Heart left ventricle (tissue), 13 donors: ENCODE results near the gene IL1B.

Experiments
- POLR2A ChIP-seq, 2 donors: fragments of 450-650 bp; IDR thresholded peaks; one replicate each; pipeline ENCODE4 v1.6.1; 2017; ENCODE audit warnings: antibody characterized with exemption in 2 of 2, mild to moderate bottlenecking in 2 of 2, moderate library complexity in 2 of 2
- TF ChIP-seq, protein P1 (sequence below), 12 donors: fragments of 200-600 bp; sonication (generic) in 4 of 12; IDR thresholded peaks; one replicate each; pipeline versions ENCODE4 v1.5.0 to v1.8.0; 2018 to 2022; ENCODE audit warnings: antibody characterized with exemption in 12 of 12, mild to moderate bottlenecking in 5 of 12
- donor health status: ischemic (EF 13 %, LVEDD 7.1; RV severe dilation, severe dysfunction).
- donor health status: DM: no; HTN: yes; CAD: no.
- donor health status: DM: no; HTN: no; CAD: no.
- donor health status: ischemic (EF 25% LVEDD 6.9; RV normal size, moderate dysfunction).
- donor health status: ischemic (EF 25% LVEDD 5.7; RV mildly dilated, moderate dysfunction).
- donor health status: ischemic (EF 35%, LVEDD 5.7; RV mildly dilated, moderate dysfunction).
- donor health status: nonischemic (EF 11% LVEDD 7.7; RV severe dilation, severe dysfunction).
- donor health status: DM: yes; HTN: yes; CAD: no.
- donor health status: PGD.
- donor health status: ischemic (EF 29% LVEDD 5.4; RV normal size, mild dysfunction).
- donor health status: nonischemic (EF 23%, LVEDD 6.1; RV moderate dilation, normal function).

DNA sequence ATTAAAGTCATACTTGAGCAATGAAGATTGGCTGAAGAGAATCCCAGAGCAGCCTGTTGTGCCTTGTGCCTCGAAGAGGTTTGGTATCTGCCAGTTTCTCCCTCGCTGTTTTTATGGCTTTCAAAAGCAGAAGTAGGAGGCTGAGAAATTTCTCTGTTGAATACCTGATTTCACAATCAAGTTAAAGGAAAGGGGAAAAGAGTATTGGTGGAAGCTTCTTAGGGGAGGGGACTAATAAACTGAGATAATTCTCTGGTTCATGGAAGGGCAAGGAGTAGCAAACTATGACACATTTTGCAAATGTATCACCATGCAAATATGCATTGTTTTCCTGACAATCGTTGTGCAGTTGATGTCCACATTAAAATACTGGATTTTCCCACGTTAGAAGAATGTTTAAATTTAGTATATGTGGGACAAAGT, at the start of gene IL1B:
- TF ChIP-seq, protein P1, sequence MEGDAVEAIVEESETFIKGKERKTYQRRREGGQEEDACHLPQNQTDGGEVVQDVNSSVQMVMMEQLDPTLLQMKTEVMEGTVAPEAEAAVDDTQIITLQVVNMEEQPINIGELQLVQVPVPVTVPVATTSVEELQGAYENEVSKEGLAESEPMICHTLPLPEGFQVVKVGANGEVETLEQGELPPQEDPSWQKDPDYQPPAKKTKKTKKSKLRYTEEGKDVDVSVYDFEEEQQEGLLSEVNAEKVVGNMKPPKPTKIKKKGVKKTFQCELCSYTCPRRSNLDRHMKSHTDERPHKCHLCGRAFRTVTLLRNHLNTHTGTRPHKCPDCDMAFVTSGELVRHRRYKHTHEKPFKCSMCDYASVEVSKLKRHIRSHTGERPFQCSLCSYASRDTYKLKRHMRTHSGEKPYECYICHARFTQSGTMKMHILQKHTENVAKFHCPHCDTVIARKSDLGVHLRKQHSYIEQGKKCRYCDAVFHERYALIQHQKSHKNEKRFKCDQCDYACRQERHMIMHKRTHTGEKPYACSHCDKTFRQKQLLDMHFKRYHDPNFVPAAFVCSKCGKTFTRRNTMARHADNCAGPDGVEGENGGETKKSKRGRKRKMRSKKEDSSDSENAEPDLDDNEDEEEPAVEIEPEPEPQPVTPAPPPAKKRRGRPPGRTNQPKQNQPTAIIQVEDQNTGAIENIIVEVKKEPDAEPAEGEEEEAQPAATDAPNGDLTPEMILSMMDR (IDR thresholded peaks at IDR 0.05), result no peak
- TF ChIP-seq POLR2A (IDR thresholded peaks at IDR 0.05), result no peak
